ENCODE data around the gene TOMT. TPM values are rescaled to one million over a fixed set of nuclear protein-coding genes. Genes with fewer than 3 reads are reported as not detected.

Gene TOMT, protein sequence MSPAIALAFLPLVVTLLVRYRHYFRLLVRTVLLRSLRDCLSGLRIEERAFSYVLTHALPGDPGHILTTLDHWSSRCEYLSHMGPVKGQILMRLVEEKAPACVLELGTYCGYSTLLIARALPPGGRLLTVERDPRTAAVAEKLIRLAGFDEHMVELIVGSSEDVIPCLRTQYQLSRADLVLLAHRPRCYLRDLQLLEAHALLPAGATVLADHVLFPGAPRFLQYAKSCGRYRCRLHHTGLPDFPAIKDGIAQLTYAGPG
- total RNA-seq (2022; extraction: Qiagen RNA extraction), result not detected in 5 replicates

DNA sequence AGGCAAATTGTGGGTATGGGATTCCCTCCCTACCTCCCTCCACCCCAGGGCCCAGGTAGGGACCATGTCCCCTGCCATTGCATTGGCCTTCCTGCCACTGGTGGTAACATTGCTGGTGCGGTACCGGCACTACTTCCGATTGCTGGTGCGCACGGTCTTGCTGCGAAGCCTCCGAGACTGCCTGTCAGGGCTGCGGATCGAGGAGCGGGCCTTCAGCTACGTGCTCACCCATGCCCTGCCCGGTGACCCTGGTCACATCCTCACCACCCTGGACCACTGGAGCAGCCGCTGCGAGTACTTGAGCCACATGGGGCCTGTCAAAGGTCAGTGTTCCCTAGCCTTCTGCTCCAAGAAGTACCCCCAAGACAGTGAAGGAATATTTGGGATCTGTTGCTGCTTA, at the start of gene TOMT:
TOMT (plus strand) TSS at position 37 of the 400 bp plus-strand sequence; CDS start at position 65, 28 bp downstream.

DNA sequence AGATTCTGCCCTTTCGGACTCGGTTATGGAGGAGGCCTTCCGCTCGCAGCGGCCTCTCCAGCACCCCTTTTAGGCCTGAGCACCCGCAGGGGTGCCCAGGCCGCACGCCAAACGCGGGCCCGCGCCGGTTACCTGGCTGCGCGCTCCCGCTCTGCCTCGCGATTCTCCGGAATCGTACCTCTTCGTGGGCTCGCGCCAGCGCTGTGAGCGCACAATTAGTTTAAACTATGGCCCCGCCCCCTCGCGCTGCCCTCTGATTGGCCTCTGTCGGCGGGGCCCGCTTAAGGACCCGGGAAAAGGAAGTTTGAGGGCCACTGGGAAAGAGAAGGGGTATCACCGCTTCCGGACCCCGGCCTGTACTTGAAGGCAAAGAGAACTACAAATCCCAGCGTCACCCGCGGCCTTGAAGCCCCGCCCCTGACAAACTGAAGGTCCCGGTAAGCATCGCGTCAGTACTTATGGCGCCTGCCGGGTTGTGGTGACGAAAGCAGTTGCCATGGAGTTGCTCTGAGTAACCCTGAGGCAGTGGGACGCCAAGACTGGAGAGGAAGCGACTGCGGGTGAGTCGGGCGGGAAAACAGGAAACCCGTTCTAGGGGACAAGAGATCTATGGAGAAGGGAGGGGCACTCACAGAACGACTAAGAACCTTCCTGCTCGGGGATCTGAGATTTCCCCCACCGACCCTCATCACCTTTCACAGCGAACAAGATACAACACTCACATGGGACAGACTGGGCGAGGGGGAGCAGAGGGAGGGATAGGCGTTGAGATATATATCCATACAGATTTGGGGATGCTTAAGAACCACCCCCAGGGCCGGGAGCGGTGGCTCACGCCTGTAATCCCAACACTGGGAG, 25.2 kb upstream of the TOMT start, which contains the start of the genes LRRC51 and NUMA1:
LRRC51 (plus strand) TSS at position 525 of the 858 bp plus-strand sequence. CDS start 8,234 bp downstream, outside the sequence.
NUMA1 (minus strand) TSS at position 217 of the 858 bp plus-strand sequence. CDS start 44,599 bp downstream, outside the sequence.

DNA sequence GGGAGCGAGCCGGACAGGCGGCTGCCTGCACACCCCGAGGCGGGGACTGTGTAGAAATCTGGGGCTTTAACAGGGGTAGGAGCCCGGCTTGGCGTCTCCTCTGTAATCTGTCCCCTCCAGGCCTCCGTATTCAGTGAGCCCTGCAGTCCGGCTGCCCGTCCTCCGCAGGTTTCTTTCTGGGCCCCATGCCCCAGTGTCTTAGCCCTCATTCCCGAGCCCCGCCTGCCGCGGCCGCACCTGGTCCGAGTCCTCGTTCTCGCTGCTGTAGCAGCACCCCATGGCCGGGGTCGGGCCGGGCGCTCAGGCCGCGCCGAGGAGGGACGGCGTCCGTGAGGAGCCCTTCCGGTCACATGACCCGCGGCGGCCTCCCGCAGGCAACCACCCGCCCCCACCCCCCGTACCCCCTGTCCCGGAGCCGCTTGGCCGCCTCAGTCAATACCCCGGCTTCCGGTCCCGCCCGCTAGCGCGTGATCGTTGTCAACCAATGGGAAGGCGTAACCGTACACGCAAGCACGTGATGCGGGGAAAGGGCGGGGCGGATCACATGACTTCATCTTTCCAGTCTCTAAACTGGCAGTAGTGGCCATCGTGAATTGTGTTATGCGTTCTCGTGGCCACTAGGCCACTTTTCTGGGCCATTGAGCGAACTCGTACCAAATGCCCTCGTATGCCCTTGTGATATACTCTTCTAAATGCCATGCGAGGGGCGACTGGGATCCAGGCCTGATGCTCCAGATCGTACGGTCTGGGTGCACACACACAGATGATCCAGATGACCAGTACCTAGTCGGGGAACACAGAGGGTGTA, 2.6 kb upstream of the TOMT start, which contains the start of gene LAMTOR1:
LAMTOR1 (minus strand) TSS at position 352 of the 808 bp plus-strand sequence; CDS start at position 279, 73 bp downstream.

DNA sequence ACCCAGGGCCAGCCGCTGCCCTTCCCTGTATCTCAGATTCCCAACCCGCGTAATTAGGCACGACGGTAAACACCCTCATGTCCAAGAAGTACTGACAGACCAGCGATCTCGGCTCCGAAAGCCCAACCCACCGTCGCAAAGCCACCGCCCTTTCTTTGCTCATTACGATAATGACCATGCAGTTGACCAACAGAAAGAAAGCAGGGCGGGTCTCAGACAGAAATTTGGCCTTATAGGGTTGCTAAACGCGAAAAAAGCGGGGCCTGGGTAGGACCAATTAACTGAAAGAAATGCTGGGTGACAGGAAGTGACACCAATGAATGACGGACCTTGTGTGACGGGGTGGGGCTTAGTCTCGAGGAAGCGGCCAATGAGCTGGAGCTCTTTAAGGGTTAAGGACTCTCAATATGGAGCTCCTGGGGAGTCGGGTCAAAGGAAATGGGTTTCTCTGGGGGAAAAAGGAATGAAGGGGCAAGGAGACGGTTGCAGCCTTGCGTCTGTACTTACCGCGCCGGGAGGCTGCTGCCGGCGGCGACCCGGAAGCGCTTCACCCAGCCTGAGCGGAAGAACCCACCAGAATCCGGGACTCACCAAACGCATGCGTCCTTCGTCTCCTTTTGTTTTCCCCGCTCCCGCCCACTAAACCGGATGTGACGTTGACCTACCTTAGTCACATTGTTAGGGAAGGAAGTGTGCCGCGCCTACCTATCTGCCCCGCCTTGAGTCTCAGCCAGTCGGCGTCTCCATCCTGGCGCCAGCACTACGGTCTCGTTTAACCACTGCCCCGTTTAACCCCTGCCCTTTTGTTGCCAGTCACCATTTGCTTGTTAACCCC, 6.6 kb downstream of the TOMT start, which contains the start of gene ANAPC15:
ANAPC15 (minus strand) TSS at position 553 of the 835 bp plus-strand sequence. CDS start 1,419 bp downstream, outside the sequence.

DNA sequence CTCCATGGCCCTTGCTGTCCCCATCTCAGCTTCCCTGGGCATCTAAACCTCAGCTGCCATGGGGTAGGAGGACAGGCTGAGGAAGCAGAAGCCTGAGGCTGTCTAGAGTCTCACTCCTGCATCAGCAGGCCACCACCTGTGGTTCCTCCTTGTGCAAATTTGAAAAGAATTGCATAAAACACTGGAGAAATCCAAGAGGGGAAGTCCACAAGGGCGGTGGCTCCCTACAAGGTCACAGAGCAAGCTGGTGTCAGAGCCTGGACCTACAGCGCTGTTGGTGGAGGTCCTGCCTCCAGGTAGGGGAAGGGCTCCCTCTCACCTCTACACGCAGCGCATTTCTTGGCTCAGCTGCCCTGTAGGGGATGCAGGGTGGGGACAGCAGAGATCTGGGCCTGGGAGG, 29.7 kb downstream of the TOMT start, which contains the start of gene FOLR3:
FOLR3 (plus strand) TSS at position 253 of the 400 bp plus-strand sequence. CDS start 228 bp downstream, outside the sequence.

Other genes starting within 250 kb of the TOMT start
- not detected in 5 replicates for gene DEFB131B, start 227.5 kb upstream of the TOMT start, total RNA-seq (2022; extraction: Qiagen RNA extraction)
- 2.5 to 4.3 TPM (median 3.2 TPM) in 5 replicates for gene XNDC1N, start 177.3 kb upstream of the TOMT start, total RNA-seq (2022; extraction: Qiagen RNA extraction)
- gene RNF121, start 176.9 kb upstream of the TOMT start, total RNA-seq (2022; extraction: Qiagen RNA extraction), result 40.8 to 44.4 TPM (median 43.2 TPM) in 5 replicates
- 1.6 to 3.3 TPM (median 3.1 TPM) in 5 replicates for gene IL18BP, start 107.0 kb upstream of the TOMT start, total RNA-seq (2022; extraction: Qiagen RNA extraction)
- 46.9 to 74.6 TPM (median 69.5 TPM) in 5 replicates for gene NUMA1, start 25.4 kb upstream of the TOMT start, total RNA-seq (2022; extraction: Qiagen RNA extraction)
- 6.9 to 8.4 TPM (median 8.0 TPM) in 5 replicates for gene LRRC51, start 25.1 kb upstream of the TOMT start, total RNA-seq (2022; extraction: Qiagen RNA extraction)
- 129 to 146 TPM (median 136 TPM) in 5 replicates for gene LAMTOR1, start 2.6 kb upstream of the TOMT start, total RNA-seq (2022; extraction: Qiagen RNA extraction)
- 77.2 to 87.7 TPM (median 81.2 TPM) in 5 replicates for gene ANAPC15, start 6.8 kb downstream of the TOMT start, total RNA-seq (2022; extraction: Qiagen RNA extraction)
- gene FOLR3, start 29.8 kb downstream of the TOMT start, total RNA-seq (2022; extraction: Qiagen RNA extraction), result 0.18 TPM in 1 of 5 replicates, not detected in the others
- 0.24 TPM in 1 of 5 replicates, not detected in the others for gene FOLR1, start 86.2 kb downstream of the TOMT start, total RNA-seq (2022; extraction: Qiagen RNA extraction)
- gene FOLR2, start 110.9 kb downstream of the TOMT start, total RNA-seq (2022; extraction: Qiagen RNA extraction), result not detected in 5 replicates
- gene INPPL1, start 118.8 kb downstream of the TOMT start, total RNA-seq (2022; extraction: Qiagen RNA extraction), result 39.2 to 83.3 TPM (median 68.9 TPM) in 5 replicates
- gene PHOX2A, start 138.3 kb downstream of the TOMT start, total RNA-seq (2022; extraction: Qiagen RNA extraction), result not detected in 5 replicates